Loucy (cell line): Measurements from ENCODE around the gene NDUFB5.
"Not testable (repeated sequence)": the region's sequence is repeated elsewhere in the genome, so short reads cannot be mapped to it uniquely, and the experiment has no call there.

Source experiments
- EZH2phosphoT487 ChIP-seq: fragments of 200-600 bp; IDR thresholded peaks from 2 replicates; pipeline ENCODE4 v1.6.1; 2018; ENCODE audit warnings: antibody characterized with exemption, mild to moderate bottlenecking, moderate library complexity, borderline replicate concordance
- TF ChIP-seq, protein P1 (sequence below): fragments of 200-600 bp; sonication (generic); conservative IDR thresholded peaks from 2 replicates; pipeline ENCODE4 v1.5.1; 2014; ENCODE audit warnings: mild to moderate bottlenecking, antibody characterized with exemption, low read length

- TF ChIP-seq, protein P1, sequence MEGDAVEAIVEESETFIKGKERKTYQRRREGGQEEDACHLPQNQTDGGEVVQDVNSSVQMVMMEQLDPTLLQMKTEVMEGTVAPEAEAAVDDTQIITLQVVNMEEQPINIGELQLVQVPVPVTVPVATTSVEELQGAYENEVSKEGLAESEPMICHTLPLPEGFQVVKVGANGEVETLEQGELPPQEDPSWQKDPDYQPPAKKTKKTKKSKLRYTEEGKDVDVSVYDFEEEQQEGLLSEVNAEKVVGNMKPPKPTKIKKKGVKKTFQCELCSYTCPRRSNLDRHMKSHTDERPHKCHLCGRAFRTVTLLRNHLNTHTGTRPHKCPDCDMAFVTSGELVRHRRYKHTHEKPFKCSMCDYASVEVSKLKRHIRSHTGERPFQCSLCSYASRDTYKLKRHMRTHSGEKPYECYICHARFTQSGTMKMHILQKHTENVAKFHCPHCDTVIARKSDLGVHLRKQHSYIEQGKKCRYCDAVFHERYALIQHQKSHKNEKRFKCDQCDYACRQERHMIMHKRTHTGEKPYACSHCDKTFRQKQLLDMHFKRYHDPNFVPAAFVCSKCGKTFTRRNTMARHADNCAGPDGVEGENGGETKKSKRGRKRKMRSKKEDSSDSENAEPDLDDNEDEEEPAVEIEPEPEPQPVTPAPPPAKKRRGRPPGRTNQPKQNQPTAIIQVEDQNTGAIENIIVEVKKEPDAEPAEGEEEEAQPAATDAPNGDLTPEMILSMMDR, result not testable (repeated sequence)
- not testable (repeated sequence) for TF ChIP-seq EZH2phosphoT487
These were observed 39.2 kb downstream of the NDUFB5 start for GRCh38 chr3:179643837-179644236.
